Stomach (tissue), 9 donors: ENCODE measurements around the gene ACACB. TPM values are rescaled to one million over a fixed set of nuclear protein-coding genes. Genes with fewer than 3 reads are reported as not detected.
"Not testable (repeated sequence)": the region's sequence is repeated elsewhere in the genome, so short reads cannot be mapped to it uniquely, and the experiment has no call there.

ENCODE experiments used
- DNase-seq, 2 donors: peaks; one replicate each; pipeline versions ENCODE4 v3.0.0 to v3.0.0-alpha.2; 2013 to 2019
- H3K27ac ChIP-seq, 5 donors: fragments of 200-600 bp in 4 of 5; sonication (generic) in 4 of 5; one replicate each; pipeline ENCODE4 v1.5.1; 2013 to 2019; ENCODE audit warnings: mild to moderate bottlenecking in 1 of 5, moderate library complexity in 1 of 5
- H3K27me3 ChIP-seq, 3 donors: fragments of 200-600 bp; sonication (generic); one replicate each; pipeline ENCODE4 v1.5.1; 2017 to 2019; ENCODE audit warnings: mixed run types in 1 of 3
- H3K36me3 ChIP-seq, 4 donors: fragments of 200-600 bp; sonication (generic); 1 replicate in 3 of 4; 2 replicates in 1 of 4; pipeline ENCODE4 v1.5.1; 2016 to 2019
- H3K4me1 ChIP-seq, 4 donors: fragments of 200-600 bp; sonication (generic); one replicate each; pipeline ENCODE4 v1.5.1; 2016 to 2019
- H3K4me3 ChIP-seq, 4 donors: fragments of 200-600 bp; sonication (generic) in 3 of 4; one replicate each; pipeline ENCODE4 v1.5.1; 2016 to 2019; ENCODE audit warnings: mild to moderate bottlenecking in 1 of 4
- H3K9me3 ChIP-seq, 4 donors: fragments of 200-600 bp; sonication (generic); one replicate each; pipeline ENCODE4 v1.5.1; 2016 to 2019
- CTCF ChIP-seq, 7 experiments: fragments of 450-650 bp in 4 of 7; fragments of 200-600 bp in 3 of 7; sonication (generic) in 3 of 7; IDR thresholded peaks; one replicate each; pipeline ENCODE4 v1.5.1; 2016 to 2019; ENCODE audit warnings: antibody characterized with exemption in 7 of 7, control low read depth in 2 of 7, mild to moderate bottlenecking in 1 of 7
- EP300 ChIP-seq: sonication (generic); formaldehyde crosslinking; IDR thresholded peaks from one replicate; pipeline ENCODE4 v1.6.1; 2017; ENCODE audit warnings: antibody characterized with exemption
- POLR2A ChIP-seq, 4 donors: fragments of 450-650 bp; IDR thresholded peaks; one replicate each; pipeline ENCODE4 v1.6.1; 2016; ENCODE audit warnings: antibody characterized with exemption in 4 of 4, control low read depth in 2 of 4, mild to moderate bottlenecking in 1 of 4, moderate library complexity in 1 of 4
- POLR2AphosphoS5 ChIP-seq, 3 donors: sonication (generic); formaldehyde crosslinking; IDR thresholded peaks; one replicate each; pipeline ENCODE4 v1.6.1; 2016; ENCODE audit warnings: antibody characterized with exemption in 3 of 3
- WGBS, 5 donors: extraction: QIAGEN DNeasy Blood & Tissue Kit in 3 of 5; methylation state at CpG; one replicate each; pipeline versions ENCODE4 v1.1.5 to v1.1.7; 2013 to 2018; 5-methylcytosine and 5-hydroxymethylcytosine counted together
- intact Hi-C: fragments of 100-400 bp; cut with DNase I; formaldehyde crosslinking; loops from one replicate; pipeline ENCODE4 v1.15.1; 2023; ENCODE audit warnings: low total_unique reads
- polyA plus RNA-seq, 3 donors: library from polyadenylated mRNA; stranded (reverse); fragments of 200-250 nt; gene quantifications; one replicate each; pipeline ENCODE4 v1.2.3, GENCODE V29; 2013
- total RNA-seq, 5 donors: library from RNA; depleted of rRNA; stranded (reverse); fragments of >200 nt; gene quantifications; one replicate each; pipeline versions ENCODE4 v1.1.0 to v1.2.3, GENCODE V29; 2014 to 2016
- donor health status: healthy with polysubstance abuse.
- donor health status: Bipolar disorder and iron deficiency.
- donor health status: healthy.

The ACACB gene
- total and polyA plus RNA-seq, 8 donors = 6.1 to 2,520 (median 50.2) TPM

- H3K36me3 ChIP-seq = peaks cover 0 to 25% (median 18%) of the 10 kb centered on the region in 4 donors
- H3K27ac ChIP-seq = peak overlapping the region in 3 of 5 donors; percentile 56 to 73 (median 66)
- intact Hi-C loops = no loop called here
These were observed 27.8 kb downstream of the ACACB start for GRCh38 chr12:109144224-109144623.

GRCh38 chr12:109147126-109147525, 30.7 kb downstream of the ACACB start:
- Histone ChIP-seq H3K27ac (peak overlapping the region in 4 of 5 donors; percentile 7 to 88 (median 77)), H3K4me1 (peaks cover 10 to 66% (median 36%) of the 10 kb centered on the region in 4 donors)
- H3K36me3 ChIP-seq, H3K4me3 ChIP-seq, DNase-seq, intact Hi-C loops, H3K9me3 ChIP-seq, H3K27me3 ChIP-seq: not testable (repeated sequence)
- 90 to 100% (median 92%) methylated on average over 1 of the region's 1 CpG for WGBS, 5 donors

More at GRCh38 chr12:109144224-109144623, 27.8 kb downstream of the ACACB start:
- DNase-seq = no peak
- peaks cover 10 to 56% (median 36%) of the 10 kb centered on the region in 4 donors for H3K4me1 ChIP-seq
- WGBS, 5 donors = 50 to 58% (median 55%) methylated on average over 4 of the region's 4 CpGs
- H3K9me3 ChIP-seq = no peaks in the 10 kb centered on the region
- H3K4me3 ChIP-seq = no peak overlapping the region
- no peak for TF ChIP-seq POLR2AphosphoS5 (IDR thresholded peaks at IDR 0.05)
- H3K27me3 ChIP-seq = no peaks in the 10 kb centered on the region

- Histone ChIP-seq H3K36me3 (peaks cover 0 to 6% (median 0%) of the 10 kb centered on the region in 4 donors), H3K9me3 (no peaks in the 10 kb centered on the region), H3K27ac (peak overlapping the region in 4 of 5 donors; percentile 66 to 88 (median 77)), H3K27me3 (no peaks in the 10 kb centered on the region), H3K4me1 (peaks cover 7 to 66% (median 36%) of the 10 kb centered on the region in 4 donors), H3K4me3 (no peak overlapping the region)
- intact Hi-C loops = no loop called here
- 26 to 53% (median 33%) methylated on average over 2 of the region's 2 CpGs for WGBS, 5 donors
- peak in 1 of 2 donors; percentile 75 for DNase-seq
- TF ChIP-seq POLR2A (IDR thresholded peaks at IDR 0.05) (no peak), EP300 (peak; percentile 84), POLR2AphosphoS5 (IDR thresholded peaks at IDR 0.05) (peak; percentile 78 to 99 (median 79)), CTCF (IDR thresholded peaks at IDR 0.05) (no peak)
These were observed 31.6 kb downstream of the ACACB start for GRCh38 chr12:109147954-109148353.

- no peaks in the 10 kb centered on the region for H3K9me3 ChIP-seq
- H3K36me3 ChIP-seq = peaks cover 0 to 6% (median 0%) of the 10 kb centered on the region in 4 donors
- 81 to 92% (median 89%) methylated on average over 9 of the region's 9 CpGs for WGBS, 5 donors
- DNase-seq = no peak
- peaks cover 10 to 68% (median 41%) of the 10 kb centered on the region in 4 donors for H3K4me1 ChIP-seq
- intact Hi-C loops = no loop called here
- H3K27ac ChIP-seq = peak overlapping the region in 2 of 5 donors; percentile 25 to 88
- H3K4me3 ChIP-seq = no peak overlapping the region
- H3K27me3 ChIP-seq = no peaks in the 10 kb centered on the region
- TF ChIP-seq CTCF (IDR thresholded peaks at IDR 0.05) = no peak
These were observed 33.8 kb downstream of the ACACB start for GRCh38 chr12:109150124-109150640.

- no peaks in the 10 kb centered on the region for H3K27me3 ChIP-seq
- H3K4me1 ChIP-seq = peaks cover 5 to 68% (median 39%) of the 10 kb centered on the region in 4 donors
- H3K9me3 ChIP-seq = no peaks in the 10 kb centered on the region
- H3K36me3 ChIP-seq = peaks cover 0 to 6% (median 0%) of the 10 kb centered on the region in 4 donors
- DNase-seq = no peak
- intact Hi-C loops = no loop called here
- H3K27ac ChIP-seq = no peak overlapping the region
- 81 to 91% (median 82%) methylated on average over 4 of the region's 4 CpGs for WGBS, 5 donors
- H3K4me3 ChIP-seq = no peak overlapping the region
- TF ChIP-seq POLR2A (IDR thresholded peaks at IDR 0.05) (no peak), POLR2AphosphoS5 (IDR thresholded peaks at IDR 0.05) (no peak), EP300 (no peak), CTCF (IDR thresholded peaks at IDR 0.05) (no peak)
These were observed 35.1 kb downstream of the ACACB start for GRCh38 chr12:109151457-109151856.
